ENCODE results near the gene LGALS3. TPM values are rescaled to one million over a fixed set of nuclear protein-coding genes. Genes with fewer than 3 reads are reported as not detected.
A peak's percentile ranks its signal among the peaks of the same experiment; 100 is the strongest.

Gene LGALS3
- polyA plus RNA-seq, 4 donors: 593 to 2,279 (median 1,750) TPM

DNA sequence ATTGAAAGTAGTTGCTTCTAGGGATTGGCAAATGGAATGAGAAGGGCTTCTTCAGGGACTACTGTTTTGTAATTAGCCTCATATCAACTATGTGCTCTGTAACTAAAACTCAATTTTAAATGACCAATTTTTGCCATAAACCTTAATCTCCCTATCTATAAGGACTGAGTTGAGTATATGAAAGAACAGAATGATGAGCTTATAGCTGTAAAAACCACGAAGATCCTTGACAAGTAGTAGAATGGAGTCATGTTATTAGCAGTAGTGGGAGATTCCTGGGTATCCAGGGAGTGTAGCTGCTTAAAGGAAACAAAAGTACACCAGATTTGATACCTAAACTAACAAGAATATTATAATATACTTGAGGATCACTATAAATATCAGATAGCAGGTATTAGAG lies 28.0 kb downstream of the LGALS3 start:
- 68 to 82% (median 74%) methylated on average over 1 of the region's 1 CpG for WGBS, 3 donors
- H3K4me1 ChIP-seq (ENCODE audit: control insufficient read depth in 3 of 3, insufficient read depth in 2 of 3, low read depth in 1 of 3, low read length in 2 of 3): no peaks in the 10 kb centered on the region
- peaks cover 0 to 2% (median 2%) of the 10 kb centered on the region in 3 donors for H3K36me3 ChIP-seq (ENCODE audit: control insufficient read depth in 3 of 3, insufficient read depth in 2 of 3, low read depth in 1 of 3, low read length in 3 of 3)
- FAIRE-seq (no peak), DNase-seq (no peak)
- H3K9me3 ChIP-seq (ENCODE audit: control insufficient read depth in 2 of 2, insufficient read depth in 1 of 2, low read depth in 1 of 2, low read length in 1 of 2): no peaks in the 10 kb centered on the region
- H3K27ac ChIP-seq (ENCODE audit: low read depth in 1 of 3, low read length in 2 of 3): no peak overlapping the region
- no peak overlapping the region for H3K4me3 ChIP-seq (ENCODE audit: low read depth in 1 of 3, low read length in 3 of 3)
- no peaks in the 10 kb centered on the region for H3K27me3 ChIP-seq (ENCODE audit: control insufficient read depth in 3 of 3, insufficient read depth in 3 of 3, low read length in 3 of 3)

DNA sequence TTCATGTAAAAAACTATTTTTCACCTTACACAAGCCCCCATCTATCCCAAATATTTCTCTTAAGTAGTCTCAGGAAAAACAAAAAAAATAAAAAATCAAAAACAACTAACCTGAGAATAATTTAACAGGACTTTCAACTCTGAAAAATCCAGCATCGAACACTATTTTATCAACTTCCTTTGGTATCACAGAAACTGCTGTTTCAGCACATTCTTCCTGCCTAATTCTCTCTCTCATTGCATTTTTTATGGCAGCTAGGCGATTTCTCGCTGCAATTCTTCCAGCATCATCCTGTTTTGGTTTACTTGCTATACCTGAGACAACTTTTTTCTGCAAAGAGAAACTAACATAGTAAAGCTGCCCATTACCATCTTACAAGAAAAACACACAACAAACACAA lies 29.4 kb downstream of the LGALS3 start:
- Histone ChIP-seq H3K36me3 (ENCODE audit: control insufficient read depth in 3 of 3, insufficient read depth in 2 of 3, low read depth in 1 of 3, low read length in 3 of 3) (peaks cover 0 to 4% (median 2%) of the 10 kb centered on the region in 3 donors), H3K4me3 (ENCODE audit: low read depth in 1 of 3, low read length in 3 of 3) (no peak overlapping the region), H3K9me3 (ENCODE audit: control insufficient read depth in 2 of 2, insufficient read depth in 1 of 2, low read depth in 1 of 2, low read length in 1 of 2) (no peaks in the 10 kb centered on the region), H3K27me3 (ENCODE audit: control insufficient read depth in 3 of 3, insufficient read depth in 3 of 3, low read length in 3 of 3) (no peaks in the 10 kb centered on the region), H3K27ac (ENCODE audit: low read depth in 1 of 3, low read length in 2 of 3) (peak overlapping the region in 1 of 3 donors; percentile 26), H3K4me1 (ENCODE audit: control insufficient read depth in 3 of 3, insufficient read depth in 2 of 3, low read depth in 1 of 3, low read length in 2 of 3) (no peaks in the 10 kb centered on the region)
- 75 to 87% (median 78%) methylated on average over 3 of the region's 3 CpGs for WGBS, 3 donors
- FAIRE-seq: no peak
- peak in 1 of 2 donors; percentile 15 for DNase-seq

DNA sequence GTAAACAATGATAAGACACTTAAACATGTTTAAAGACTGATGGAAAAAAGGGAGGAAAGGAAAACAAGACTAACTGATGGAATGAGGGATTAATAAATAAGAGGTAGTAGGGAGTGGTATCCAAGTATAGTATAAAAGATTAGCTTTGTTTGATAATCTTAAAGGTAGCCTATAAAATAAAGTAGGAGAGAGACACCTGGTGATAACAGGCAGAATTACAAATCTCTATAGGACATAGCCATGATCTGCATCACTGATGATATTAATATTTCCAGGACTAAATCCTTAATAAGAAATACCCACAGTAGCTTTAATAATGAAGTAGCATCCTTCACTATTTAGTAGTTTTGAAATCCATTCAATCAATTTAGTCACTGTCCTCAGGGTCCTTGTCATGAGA lies 31.9 kb downstream of the LGALS3 start:
- DNase-seq (peak; percentile 54 to 65), FAIRE-seq (peak; percentile 89)
- H3K27ac ChIP-seq (ENCODE audit: low read depth in 1 of 3, low read length in 2 of 3): no peak overlapping the region
- H3K36me3 ChIP-seq (ENCODE audit: control insufficient read depth in 3 of 3, insufficient read depth in 2 of 3, low read depth in 1 of 3, low read length in 3 of 3): peaks cover 0 to 6% (median 0%) of the 10 kb centered on the region in 3 donors
- no peaks in the 10 kb centered on the region for H3K9me3 ChIP-seq (ENCODE audit: control insufficient read depth in 2 of 2, insufficient read depth in 1 of 2, low read depth in 1 of 2, low read length in 1 of 2)
- no peaks in the 10 kb centered on the region for H3K4me1 ChIP-seq (ENCODE audit: control insufficient read depth in 3 of 3, insufficient read depth in 2 of 3, low read depth in 1 of 3, low read length in 2 of 3)
- no peaks in the 10 kb centered on the region for H3K27me3 ChIP-seq (ENCODE audit: control insufficient read depth in 3 of 3, insufficient read depth in 3 of 3, low read length in 3 of 3)
- H3K4me3 ChIP-seq (ENCODE audit: low read depth in 1 of 3, low read length in 3 of 3): no peak overlapping the region

DNA sequence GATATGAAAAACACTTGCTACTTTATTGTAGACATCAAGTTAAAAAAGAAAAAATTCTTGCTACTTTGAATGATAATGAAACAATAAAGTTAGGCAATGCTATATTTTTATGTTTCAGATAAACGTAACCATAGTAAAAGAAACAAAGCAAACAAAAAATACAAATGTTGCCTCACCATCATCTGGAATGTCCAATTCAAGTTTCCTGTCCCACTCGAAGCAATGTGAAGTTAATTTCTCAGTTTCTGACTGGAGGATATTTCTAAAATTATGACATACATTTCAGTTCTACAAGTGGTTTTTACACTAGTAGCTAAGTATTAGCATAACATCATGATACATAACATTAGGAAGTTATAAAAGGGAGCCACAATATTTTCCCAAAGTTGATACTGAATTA lies 41.5 kb downstream of the LGALS3 start:
- Histone ChIP-seq H3K27ac (ENCODE audit: low read depth in 1 of 3, low read length in 2 of 3) (no peak overlapping the region), H3K4me1 (ENCODE audit: control insufficient read depth in 3 of 3, insufficient read depth in 2 of 3, low read depth in 1 of 3, low read length in 2 of 3) (no peaks in the 10 kb centered on the region), H3K4me3 (ENCODE audit: low read depth in 1 of 3, low read length in 3 of 3) (no peak overlapping the region), H3K9me3 (ENCODE audit: control insufficient read depth in 2 of 2, insufficient read depth in 1 of 2, low read depth in 1 of 2, low read length in 1 of 2) (no peaks in the 10 kb centered on the region), H3K36me3 (ENCODE audit: control insufficient read depth in 3 of 3, insufficient read depth in 2 of 3, low read depth in 1 of 3, low read length in 3 of 3) (peaks cover 0 to 6% (median 0%) of the 10 kb centered on the region in 3 donors), H3K27me3 (ENCODE audit: control insufficient read depth in 3 of 3, insufficient read depth in 3 of 3, low read length in 3 of 3) (no peaks in the 10 kb centered on the region)
- DNase-seq: no peak
- 74 to 85% (median 85%) methylated on average over 2 of the region's 2 CpGs for WGBS, 3 donors
- FAIRE-seq: no peak

DNA sequence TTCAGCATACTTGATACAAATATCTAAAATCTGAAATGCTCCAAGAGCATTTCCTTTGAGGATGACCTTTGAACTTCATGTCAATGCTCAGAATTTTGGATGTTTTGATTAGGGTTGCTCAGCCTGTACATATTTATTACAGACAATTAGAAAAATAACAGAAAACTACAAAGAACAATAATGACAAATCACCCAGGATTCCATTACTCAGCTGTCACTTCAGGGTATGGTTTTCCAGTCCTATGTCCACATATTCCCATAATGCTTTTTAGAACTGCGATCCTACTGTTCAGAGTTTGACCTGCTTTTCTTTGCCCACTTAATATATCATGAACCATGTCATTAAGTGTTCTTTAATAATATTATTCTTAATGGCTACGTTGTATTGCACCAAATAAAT lies 51.0 kb downstream of the LGALS3 start:
- Histone ChIP-seq H3K4me1 (ENCODE audit: control insufficient read depth in 3 of 3, insufficient read depth in 2 of 3, low read depth in 1 of 3, low read length in 2 of 3) (no peaks in the 10 kb centered on the region), H3K27me3 (ENCODE audit: control insufficient read depth in 3 of 3, insufficient read depth in 3 of 3, low read length in 3 of 3) (no peaks in the 10 kb centered on the region), H3K27ac (ENCODE audit: low read depth in 1 of 3, low read length in 2 of 3) (no peak overlapping the region), H3K9me3 (ENCODE audit: control insufficient read depth in 2 of 2, insufficient read depth in 1 of 2, low read depth in 1 of 2, low read length in 1 of 2) (no peaks in the 10 kb centered on the region), H3K36me3 (ENCODE audit: control insufficient read depth in 3 of 3, insufficient read depth in 2 of 3, low read depth in 1 of 3, low read length in 3 of 3) (peaks cover 0 to 10% (median 0%) of the 10 kb centered on the region in 3 donors), H3K4me3 (ENCODE audit: low read depth in 1 of 3, low read length in 3 of 3) (no peak overlapping the region)
- 86 to 97% (median 95%) methylated on average over 2 of the region's 2 CpGs for WGBS, 3 donors
- FAIRE-seq (peak; percentile 5), DNase-seq (no peak)

DNA sequence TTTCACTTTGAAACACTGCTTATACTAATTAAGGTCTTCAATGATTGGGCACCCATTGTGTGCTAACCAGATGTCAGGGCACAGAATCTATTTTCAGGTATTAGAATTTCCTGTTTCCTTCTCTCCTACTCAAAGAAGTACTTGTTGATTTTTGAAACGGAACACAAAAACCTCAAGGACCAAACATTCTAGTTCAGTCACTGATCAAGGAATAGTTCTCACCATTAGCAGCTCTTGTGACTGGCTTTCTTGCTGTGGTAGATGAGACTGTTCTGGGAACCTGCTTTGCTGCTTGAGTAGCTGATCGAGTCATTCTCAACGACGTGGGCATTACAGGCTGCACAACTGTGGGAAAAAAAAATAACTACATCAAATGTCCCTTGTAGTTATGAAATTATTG lies 51.4 kb downstream of the LGALS3 start:
- H3K9me3 ChIP-seq (ENCODE audit: control insufficient read depth in 2 of 2, insufficient read depth in 1 of 2, low read depth in 1 of 2, low read length in 1 of 2): no peaks in the 10 kb centered on the region
- no peaks in the 10 kb centered on the region for H3K27me3 ChIP-seq (ENCODE audit: control insufficient read depth in 3 of 3, insufficient read depth in 3 of 3, low read length in 3 of 3)
- no peaks in the 10 kb centered on the region for H3K4me1 ChIP-seq (ENCODE audit: control insufficient read depth in 3 of 3, insufficient read depth in 2 of 3, low read depth in 1 of 3, low read length in 2 of 3)
- 61 to 85% (median 75%) methylated on average over 4 of the region's 4 CpGs for WGBS, 3 donors
- peak overlapping the region in 1 of 3 donors; percentile 61 for H3K27ac ChIP-seq (ENCODE audit: low read depth in 1 of 3, low read length in 2 of 3)
- DNase-seq (no peak), FAIRE-seq (no peak)
- H3K36me3 ChIP-seq (ENCODE audit: control insufficient read depth in 3 of 3, insufficient read depth in 2 of 3, low read depth in 1 of 3, low read length in 3 of 3): peaks cover 0 to 10% (median 0%) of the 10 kb centered on the region in 3 donors
- H3K4me3 ChIP-seq (ENCODE audit: low read depth in 1 of 3, low read length in 3 of 3): no peak overlapping the region

DNA sequence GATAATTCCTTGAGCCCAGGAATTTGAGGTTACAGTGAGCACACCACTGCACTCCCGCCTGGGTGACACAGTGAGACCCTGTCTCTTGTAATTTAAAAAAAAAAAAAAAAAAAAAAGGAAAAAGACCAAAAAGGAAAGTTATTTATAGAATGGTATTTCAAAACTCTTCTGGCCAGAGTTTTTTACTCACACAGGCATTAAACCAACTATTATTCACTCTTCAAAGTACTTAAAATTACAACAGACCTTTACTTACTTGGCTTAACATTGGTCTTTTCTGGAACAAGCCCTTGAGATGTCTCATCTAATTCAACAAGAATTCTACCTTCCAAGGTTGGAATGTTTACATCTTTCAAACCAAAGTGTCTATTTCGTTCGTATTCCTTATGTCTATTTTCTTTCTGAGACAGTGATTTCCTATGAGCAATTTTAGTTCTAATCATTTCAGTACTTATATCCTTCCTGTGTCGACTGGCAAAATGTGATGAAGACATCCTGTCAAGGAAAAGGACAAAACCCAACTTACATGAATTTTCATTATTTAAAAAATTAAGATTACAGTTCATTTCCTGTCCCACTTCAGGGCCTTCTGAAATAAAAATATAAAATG lies 59.7 kb downstream of the LGALS3 start:
- Histone ChIP-seq H3K36me3 (ENCODE audit: control insufficient read depth in 3 of 3, insufficient read depth in 2 of 3, low read depth in 1 of 3, low read length in 3 of 3) (peaks cover 0 to 2% (median 0%) of the 10 kb centered on the region in 3 donors), H3K27me3 (ENCODE audit: control insufficient read depth in 3 of 3, insufficient read depth in 3 of 3, low read length in 3 of 3) (no peaks in the 10 kb centered on the region), H3K9me3 (ENCODE audit: control insufficient read depth in 2 of 2, insufficient read depth in 1 of 2, low read depth in 1 of 2, low read length in 1 of 2) (no peaks in the 10 kb centered on the region), H3K4me3 (ENCODE audit: low read depth in 1 of 3, low read length in 3 of 3) (no peak overlapping the region), H3K4me1 (ENCODE audit: control insufficient read depth in 3 of 3, insufficient read depth in 2 of 3, low read depth in 1 of 3, low read length in 2 of 3) (peaks cover 0 to 5% (median 0%) of the 10 kb centered on the region in 3 donors), H3K27ac (ENCODE audit: low read depth in 1 of 3, low read length in 2 of 3) (no peak overlapping the region)
- no peak for FAIRE-seq
- 74 to 90% (median 88%) methylated on average over 4 of the region's 4 CpGs for WGBS, 3 donors
- no peak for DNase-seq

DNA sequence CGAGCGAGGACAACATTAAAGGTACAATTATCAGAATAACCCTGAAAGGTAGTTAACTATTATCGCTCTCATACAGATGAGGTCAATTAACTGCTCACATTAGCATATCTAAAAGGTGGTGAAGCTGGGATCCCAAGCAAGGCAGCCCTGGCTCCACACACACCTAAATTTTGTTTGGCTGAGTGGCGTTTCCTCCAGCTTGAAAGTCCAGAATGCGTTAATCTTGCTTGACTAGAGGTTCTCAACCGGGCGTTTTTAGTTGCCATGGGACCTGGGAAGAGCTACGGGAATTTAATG lies 61.8 kb downstream of the LGALS3 start:
- peak in 1 of 2 donors; percentile 51 for DNase-seq
- Histone ChIP-seq H3K4me3 (ENCODE audit: low read depth in 1 of 3, low read length in 3 of 3) (peak overlapping the region in 2 of 3 donors; percentile 76 to 79), H3K27ac (ENCODE audit: low read depth in 1 of 3, low read length in 2 of 3) (peak overlapping the region in 1 of 3 donors; percentile 16), H3K27me3 (ENCODE audit: control insufficient read depth in 3 of 3, insufficient read depth in 3 of 3, low read length in 3 of 3) (no peaks in the 10 kb centered on the region), H3K4me1 (ENCODE audit: control insufficient read depth in 3 of 3, insufficient read depth in 2 of 3, low read depth in 1 of 3, low read length in 2 of 3) (peaks cover 0 to 5% (median 0%) of the 10 kb centered on the region in 3 donors), H3K36me3 (ENCODE audit: control insufficient read depth in 3 of 3, insufficient read depth in 2 of 3, low read depth in 1 of 3, low read length in 3 of 3) (no peaks in the 10 kb centered on the region), H3K9me3 (ENCODE audit: control insufficient read depth in 2 of 2, insufficient read depth in 1 of 2, low read depth in 1 of 2, low read length in 1 of 2) (no peaks in the 10 kb centered on the region)
- 2 to 6% (median 6%) methylated on average over 8 of the region's 8 CpGs for WGBS, 3 donors
- FAIRE-seq: no peak

Data from small intestine (tissue), 7 donors.